Upper lobe of right lung (tissue), 1 donor: ENCODE data around the gene IMMP2L. TPM values are rescaled to one million over a fixed set of nuclear protein-coding genes. Genes with fewer than 3 reads are reported as not detected.

Experiments used
- ATAC-seq: fragments of 200-7000 bp; cut with Tn5 transposase; one replicate; pipeline ENCODE4 v1.9.1; 2020; ENCODE audit warnings: mild to moderate bottlenecking, moderate library complexity
- DNase-seq: peaks from one replicate; pipeline ENCODE4 v3.0.0-alpha.2; 2020
- H3K27ac ChIP-seq: fragments of 200-600 bp; one replicate; pipeline ENCODE4 v1.8.0; 2022
- H3K27me3 ChIP-seq: fragments of 200-600 bp; one replicate; pipeline ENCODE4 v1.8.0; 2022; ENCODE audit warnings: mild to moderate bottlenecking
- H3K36me3 ChIP-seq: fragments of 200-600 bp; one replicate; pipeline ENCODE4 v1.8.0; 2022
- H3K4me1 ChIP-seq: fragments of 200-600 bp; one replicate; pipeline ENCODE4 v1.8.0; 2022
- H3K4me3 ChIP-seq: fragments of 200-600 bp; one replicate; pipeline ENCODE4 v1.8.0; 2022; ENCODE audit warnings: mild to moderate bottlenecking
- H3K9me3 ChIP-seq: fragments of 200-600 bp; one replicate; pipeline ENCODE4 v1.8.0; 2022
- CTCF ChIP-seq: fragments of 200-600 bp; IDR thresholded peaks from one replicate; pipeline ENCODE4 v1.8.0; 2022; ENCODE audit warnings: antibody characterized with exemption
- intact Hi-C: fragments of 100-400 bp; cut with DNase I; formaldehyde crosslinking; loops from one replicate; pipeline ENCODE4 v1.11.0; 2022
- total RNA-seq: library from RNA; stranded (reverse); fragmentation: NEBNext Ultra II Directional; extraction: Animal tissue kit (Norgen Biotek cat#: 25700); gene quantifications from one replicate; pipeline ENCODE4 v1.2.1, GENCODE V29; 2021
- donor health status: DM: no; HTN: yes; CAD: no; lungs with severe emphysema.

The IMMP2L gene
- total RNA-seq, 1 donor from 2014 or later = 22.0 TPM

- Histone ChIP-seq H3K27me3 (no peaks in the 10 kb centered on the region), H3K9me3 (no peaks in the 10 kb centered on the region), H3K27ac (no peak overlapping the region), H3K4me1 (no peaks in the 10 kb centered on the region), H3K4me3 (no peak overlapping the region), H3K36me3 (no peaks in the 10 kb centered on the region)
- TF ChIP-seq CTCF = no peak
- no peak for ATAC-seq
- intact Hi-C loops = no loop called here
- DNase-seq = no peak
These were observed 941.0 kb downstream of the IMMP2L start for GRCh38 chr7:110621289-110621688.

GRCh38 chr7:110620110-110620735, 942.1 kb downstream of the IMMP2L start:
- no peaks in the 10 kb centered on the region for H3K9me3 ChIP-seq
- H3K27ac ChIP-seq = no peak overlapping the region
- H3K4me3 ChIP-seq = no peak overlapping the region
- no peak for TF ChIP-seq CTCF
- no peak for ATAC-seq
- intact Hi-C loops = no loop called here
- no peaks in the 10 kb centered on the region for H3K27me3 ChIP-seq
- H3K36me3 ChIP-seq = no peaks in the 10 kb centered on the region
- DNase-seq = no peak
- no peaks in the 10 kb centered on the region for H3K4me1 ChIP-seq
